HepG2 (cell line): ENCODE measurements around the gene SSNA1. TPM values are rescaled to one million over a fixed set of nuclear protein-coding genes. Genes with fewer than 3 reads are reported as not detected.

Source experiments
- ARHGAP35 ChIP-seq: sonication (generic); formaldehyde crosslinking; IDR thresholded peaks from 2 replicates; pipeline ENCODE4 v1.9.0; 2022; ENCODE audit warnings: mild to moderate bottlenecking, inconsistent platforms, moderate library complexity, missing genetic modification reagents, borderline replicate concordance
- GFI1 ChIP-seq: sonication (generic); formaldehyde crosslinking; IDR thresholded peaks from 2 replicates; pipeline ENCODE4 v1.5.0; 2020; ENCODE audit warnings: missing genetic modification reagents, mild to moderate bottlenecking, borderline replicate concordance
- GTF3A ChIP-seq: sonication (generic); formaldehyde crosslinking; conservative IDR thresholded peaks from 2 replicates; pipeline ENCODE4 v1.4.0; 2020; ENCODE audit warnings: mild to moderate bottlenecking, missing genetic modification reagents
- HDAC2 ChIP-seq: sonication (generic); formaldehyde crosslinking; IDR thresholded peaks from 2 replicates; pipeline ENCODE4 v1.4.0; 2020; ENCODE audit warnings: missing genetic modification reagents
- KDM2A ChIP-seq: sonication (generic); formaldehyde crosslinking; IDR thresholded peaks from 2 replicates; pipeline ENCODE4 v1.4.0; 2020; ENCODE audit warnings: low read depth, missing genetic modification reagents, borderline replicate concordance
- MXD1 ChIP-seq: sonication (generic); formaldehyde crosslinking; IDR thresholded peaks from 2 replicates; pipeline ENCODE4 v1.4.0; 2020; ENCODE audit warnings: mild to moderate bottlenecking, missing genetic modification reagents
- RXRB ChIP-seq: IDR thresholded peaks from 2 replicates; pipeline ENCODE4 v1.6.1; 2016; ENCODE audit warnings: borderline replicate concordance, missing genetic modification reagents, missing compliant biosample characterization
- ZIK1 ChIP-seq: sonication (generic); formaldehyde crosslinking; IDR thresholded peaks from 2 replicates; pipeline ENCODE4 v1.5.0; 2020; ENCODE audit warnings: mild to moderate bottlenecking, low read depth, missing genetic modification reagents, borderline replicate concordance
- ZNF879 ChIP-seq: sonication (generic); formaldehyde crosslinking; IDR thresholded peaks from 2 replicates; pipeline ENCODE4 v1.8.1; 2023; ENCODE audit warnings: missing genetic modification reagents
- polyA plus RNA-seq, 8 experiments: library from polyadenylated mRNA; depleted of rRNA in 3 of 8; stranded (reverse) in 7 of 8; unstranded in 1 of 8; fragments of >200 nt; fragmentation: Illumina TruSeq in 4 of 8; extraction: Trizol in 4 of 8; gene quantifications; 2 replicates each; pipeline versions ENCODE4 v1.2.1 to v1.2.3, GENCODE V29; 2011 to 2016; ENCODE audit warnings: low read depth in 4 of 8, missing spikeins in 1 of 8, mixed read lengths in 1 of 8; ENCODE audit not compliant: insufficient read depth in 1 of 8
- total RNA-seq, 5 experiments: library from RNA; depleted of rRNA; stranded (reverse); fragments of >200 nt; fragmentation: Illumina TruSeq; extraction: Trizol; gene quantifications; 2 replicates each; pipeline ENCODE4 v1.2.3, GENCODE V29; 2016; ENCODE audit warnings: low read depth in 1 of 5
- TF ChIP-seq, protein P1 (sequence below): sonication (generic); formaldehyde crosslinking; IDR thresholded peaks from 2 replicates; pipeline ENCODE4 v1.5.1; 2020; ENCODE audit warnings: mild to moderate bottlenecking, missing genetic modification reagents, moderate library complexity
- TF ChIP-seq, protein P2 (sequence below): sonication (generic); formaldehyde crosslinking; IDR thresholded peaks from 2 replicates; pipeline ENCODE4 v1.5.0; 2020; ENCODE audit warnings: mild to moderate bottlenecking, missing genetic modification reagents, borderline replicate concordance

The SSNA1 gene
- total and polyA plus RNA-seq, 2 of the 13 experiments (the other 11 are each of a cell fraction or from before 2014, with no cell fraction given), result 35.9 to 49.4 TPM

DNA sequence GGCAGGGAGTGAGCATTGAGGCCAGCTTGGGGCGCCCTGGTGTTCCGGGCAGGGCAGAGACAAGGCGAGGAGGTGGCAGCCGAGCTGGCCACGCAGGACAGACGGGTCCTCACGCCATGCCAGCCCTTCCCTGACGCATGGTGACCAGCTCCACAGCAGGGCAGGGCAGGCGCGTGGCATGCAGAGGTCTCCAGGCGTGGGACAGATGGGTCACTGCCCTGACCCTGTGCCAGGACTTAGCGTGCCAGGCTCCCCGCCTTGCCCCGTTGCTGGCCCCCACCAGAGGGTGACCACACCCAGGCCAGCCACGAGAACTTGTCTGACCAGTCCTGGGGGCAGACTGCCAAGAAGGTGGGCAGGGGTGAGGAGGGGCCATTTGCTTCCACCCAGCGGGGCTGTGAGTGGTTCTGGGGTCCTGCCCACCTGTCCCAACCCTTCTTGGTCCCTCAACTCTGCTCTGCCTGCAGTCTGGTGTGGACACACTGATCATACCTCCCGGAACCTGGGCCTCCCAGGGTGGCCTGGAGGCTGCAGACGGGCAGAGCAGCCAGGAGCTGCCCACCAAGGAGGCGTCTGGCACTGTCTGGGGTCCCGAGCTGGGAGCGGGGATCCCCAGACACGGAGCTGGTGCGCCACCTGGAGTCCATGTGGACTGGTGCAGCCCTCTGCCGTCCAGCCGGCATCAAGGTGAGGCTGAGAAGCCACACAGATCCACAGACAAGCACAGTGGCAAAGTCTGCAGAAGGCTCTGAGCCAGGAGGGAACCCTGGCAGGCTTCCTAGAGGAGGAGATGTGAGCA, 38.8 kb downstream of the SSNA1 start, which contains the start of gene RNF224 (continued):
- peak; percentile 77; the same call in 1 of the 2 replicates for TF ChIP-seq KDM2A (CRISPR knock-in tag)
- TF ChIP-seq RXRB, result peak; percentile 34; the same call in 1 of the 2 replicates
- TF ChIP-seq MXD1 (CRISPR knock-in tag), result no peak
- TF ChIP-seq, protein P1, sequence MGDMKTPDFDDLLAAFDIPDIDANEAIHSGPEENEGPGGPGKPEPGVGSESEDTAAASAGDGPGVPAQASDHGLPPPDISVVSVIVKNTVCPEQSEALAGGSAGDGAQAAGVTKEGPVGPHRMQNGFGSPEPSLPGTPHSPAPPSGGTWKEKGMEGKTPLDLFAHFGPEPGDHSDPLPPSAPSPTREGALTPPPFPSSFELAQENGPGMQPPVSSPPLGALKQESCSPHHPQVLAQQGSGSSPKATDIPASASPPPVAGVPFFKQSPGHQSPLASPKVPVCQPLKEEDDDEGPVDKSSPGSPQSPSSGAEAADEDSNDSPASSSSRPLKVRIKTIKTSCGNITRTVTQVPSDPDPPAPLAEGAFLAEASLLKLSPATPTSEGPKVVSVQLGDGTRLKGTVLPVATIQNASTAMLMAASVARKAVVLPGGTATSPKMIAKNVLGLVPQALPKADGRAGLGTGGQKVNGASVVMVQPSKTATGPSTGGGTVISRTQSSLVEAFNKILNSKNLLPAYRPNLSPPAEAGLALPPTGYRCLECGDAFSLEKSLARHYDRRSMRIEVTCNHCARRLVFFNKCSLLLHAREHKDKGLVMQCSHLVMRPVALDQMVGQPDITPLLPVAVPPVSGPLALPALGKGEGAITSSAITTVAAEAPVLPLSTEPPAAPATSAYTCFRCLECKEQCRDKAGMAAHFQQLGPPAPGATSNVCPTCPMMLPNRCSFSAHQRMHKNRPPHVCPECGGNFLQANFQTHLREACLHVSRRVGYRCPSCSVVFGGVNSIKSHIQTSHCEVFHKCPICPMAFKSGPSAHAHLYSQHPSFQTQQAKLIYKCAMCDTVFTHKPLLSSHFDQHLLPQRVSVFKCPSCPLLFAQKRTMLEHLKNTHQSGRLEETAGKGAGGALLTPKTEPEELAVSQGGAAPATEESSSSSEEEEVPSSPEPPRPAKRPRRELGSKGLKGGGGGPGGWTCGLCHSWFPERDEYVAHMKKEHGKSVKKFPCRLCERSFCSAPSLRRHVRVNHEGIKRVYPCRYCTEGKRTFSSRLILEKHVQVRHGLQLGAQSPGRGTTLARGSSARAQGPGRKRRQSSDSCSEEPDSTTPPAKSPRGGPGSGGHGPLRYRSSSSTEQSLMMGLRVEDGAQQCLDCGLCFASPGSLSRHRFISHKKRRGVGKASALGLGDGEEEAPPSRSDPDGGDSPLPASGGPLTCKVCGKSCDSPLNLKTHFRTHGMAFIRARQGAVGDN (CRISPR knock-in tag), result peak; percentile 40; the same call in 1 of the 2 replicates
- TF ChIP-seq ZIK1 (CRISPR knock-in tag), result 0 out of 2 replicates have a peak, but pooled peaks have one; percentile 41
- TF ChIP-seq ZNF879 (CRISPR knock-in tag), result no peak
- TF ChIP-seq, protein P2, sequence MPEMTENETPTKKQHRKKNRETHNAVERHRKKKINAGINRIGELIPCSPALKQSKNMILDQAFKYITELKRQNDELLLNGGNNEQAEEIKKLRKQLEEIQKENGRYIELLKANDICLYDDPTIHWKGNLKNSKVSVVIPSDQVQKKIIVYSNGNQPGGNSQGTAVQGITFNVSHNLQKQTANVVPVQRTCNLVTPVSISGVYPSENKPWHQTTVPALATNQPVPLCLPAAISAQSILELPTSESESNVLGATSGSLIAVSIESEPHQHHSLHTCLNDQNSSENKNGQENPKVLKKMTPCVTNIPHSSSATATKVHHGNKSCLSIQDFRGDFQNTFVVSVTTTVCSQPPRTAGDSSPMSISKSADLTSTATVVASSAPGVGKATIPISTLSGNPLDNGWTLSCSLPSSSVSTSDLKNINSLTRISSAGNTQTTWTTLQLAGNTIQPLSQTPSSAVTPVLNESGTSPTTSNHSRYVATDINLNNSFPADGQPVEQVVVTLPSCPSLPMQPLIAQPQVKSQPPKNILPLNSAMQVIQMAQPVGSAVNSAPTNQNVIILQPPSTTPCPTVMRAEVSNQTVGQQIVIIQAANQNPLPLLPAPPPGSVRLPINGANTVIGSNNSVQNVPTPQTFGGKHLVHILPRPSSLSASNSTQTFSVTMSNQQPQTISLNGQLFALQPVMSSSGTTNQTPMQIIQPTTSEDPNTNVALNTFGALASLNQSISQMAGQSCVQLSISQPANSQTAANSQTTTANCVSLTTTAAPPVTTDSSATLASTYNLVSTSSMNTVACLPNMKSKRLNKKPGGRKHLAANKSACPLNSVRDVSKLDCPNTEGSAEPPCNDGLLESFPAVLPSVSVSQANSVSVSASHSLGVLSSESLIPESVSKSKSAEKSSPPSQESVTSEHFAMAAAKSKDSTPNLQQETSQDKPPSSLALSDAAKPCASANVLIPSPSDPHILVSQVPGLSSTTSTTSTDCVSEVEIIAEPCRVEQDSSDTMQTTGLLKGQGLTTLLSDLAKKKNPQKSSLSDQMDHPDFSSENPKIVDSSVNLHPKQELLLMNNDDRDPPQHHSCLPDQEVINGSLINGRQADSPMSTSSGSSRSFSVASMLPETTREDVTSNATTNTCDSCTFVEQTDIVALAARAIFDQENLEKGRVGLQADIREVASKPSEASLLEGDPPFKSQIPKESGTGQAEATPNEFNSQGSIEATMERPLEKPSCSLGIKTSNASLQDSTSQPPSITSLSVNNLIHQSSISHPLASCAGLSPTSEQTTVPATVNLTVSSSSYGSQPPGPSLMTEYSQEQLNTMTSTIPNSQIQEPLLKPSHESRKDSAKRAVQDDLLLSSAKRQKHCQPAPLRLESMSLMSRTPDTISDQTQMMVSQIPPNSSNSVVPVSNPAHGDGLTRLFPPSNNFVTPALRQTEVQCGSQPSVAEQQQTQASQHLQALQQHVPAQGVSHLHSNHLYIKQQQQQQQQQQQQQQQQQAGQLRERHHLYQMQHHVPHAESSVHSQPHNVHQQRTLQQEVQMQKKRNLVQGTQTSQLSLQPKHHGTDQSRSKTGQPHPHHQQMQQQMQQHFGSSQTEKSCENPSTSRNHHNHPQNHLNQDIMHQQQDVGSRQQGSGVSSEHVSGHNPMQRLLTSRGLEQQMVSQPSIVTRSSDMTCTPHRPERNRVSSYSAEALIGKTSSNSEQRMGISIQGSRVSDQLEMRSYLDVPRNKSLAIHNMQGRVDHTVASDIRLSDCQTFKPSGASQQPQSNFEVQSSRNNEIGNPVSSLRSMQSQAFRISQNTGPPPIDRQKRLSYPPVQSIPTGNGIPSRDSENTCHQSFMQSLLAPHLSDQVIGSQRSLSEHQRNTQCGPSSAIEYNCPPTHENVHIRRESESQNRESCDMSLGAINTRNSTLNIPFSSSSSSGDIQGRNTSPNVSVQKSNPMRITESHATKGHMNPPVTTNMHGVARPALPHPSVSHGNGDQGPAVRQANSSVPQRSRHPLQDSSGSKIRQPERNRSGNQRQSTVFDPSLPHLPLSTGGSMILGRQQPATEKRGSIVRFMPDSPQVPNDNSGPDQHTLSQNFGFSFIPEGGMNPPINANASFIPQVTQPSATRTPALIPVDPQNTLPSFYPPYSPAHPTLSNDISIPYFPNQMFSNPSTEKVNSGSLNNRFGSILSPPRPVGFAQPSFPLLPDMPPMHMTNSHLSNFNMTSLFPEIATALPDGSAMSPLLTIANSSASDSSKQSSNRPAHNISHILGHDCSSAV (CRISPR knock-in tag), result no peak
- TF ChIP-seq GFI1 (CRISPR knock-in tag), result no peak
- no peak for TF ChIP-seq GTF3A (CRISPR knock-in tag)
- TF ChIP-seq HDAC2 (CRISPR knock-in tag), result peak; percentile 43; the same call in 1 of the 2 replicates
- TF ChIP-seq ARHGAP35 (CRISPR knock-in tag), result no peak
